Spleen (tissue), 11 donors: ENCODE measurements around the gene PHF21A. TPM values are rescaled to one million over a fixed set of nuclear protein-coding genes. Genes with fewer than 3 reads are reported as not detected.

Experiments used
- DNase-seq: peaks from one replicate; pipeline ENCODE4 v3.0.0-alpha.2; 2020
- H3K27ac ChIP-seq, 8 donors: fragments of 200-600 bp; sonication (generic) in 7 of 8; 1 replicate in 4 of 8; 2 replicates in 4 of 8; pipeline versions ENCODE4 v1.5.0 to v1.8.0; 2016 to 2021; ENCODE audit warnings: inconsistent platforms in 4 of 8, mild to moderate bottlenecking in 4 of 8, moderate library complexity in 1 of 8
- H3K27me3 ChIP-seq, 7 donors: fragments of 200-600 bp; sonication (generic) in 6 of 7; replicated peaks in 1 of 7; 1 replicate in 4 of 7; 2 replicates in 3 of 7; pipeline versions ENCODE4 v1.5.0 to v1.8.0; 2016 to 2021; ENCODE audit warnings: inconsistent platforms in 3 of 7, mild to moderate bottlenecking in 1 of 7
- H3K36me3 ChIP-seq, 6 donors: fragments of 200-600 bp; sonication (generic) in 5 of 6; 1 replicate in 4 of 6; 2 replicates in 2 of 6; pipeline versions ENCODE4 v1.5.0 to v1.8.0; 2016 to 2021; ENCODE audit warnings: inconsistent platforms in 2 of 6
- H3K4me1 ChIP-seq, 6 donors: fragments of 200-600 bp; sonication (generic) in 5 of 6; 1 replicate in 3 of 6; 2 replicates in 3 of 6; pipeline versions ENCODE4 v1.5.0 to v1.8.0; 2016 to 2021; ENCODE audit warnings: inconsistent platforms in 3 of 6
- H3K4me3 ChIP-seq, 8 donors: fragments of 200-600 bp; sonication (generic) in 7 of 8; 1 replicate in 4 of 8; 2 replicates in 4 of 8; pipeline versions ENCODE4 v1.5.0 to v1.8.0; 2016 to 2021; ENCODE audit warnings: inconsistent platforms in 4 of 8, mild to moderate bottlenecking in 4 of 8, moderate library complexity in 2 of 8
- H3K9me3 ChIP-seq, 8 donors: fragments of 200-600 bp; sonication (generic) in 7 of 8; 1 replicate in 4 of 8; 2 replicates in 4 of 8; pipeline versions ENCODE4 v1.5.0 to v1.8.0; 2016 to 2021; ENCODE audit warnings: inconsistent platforms in 4 of 8
- POLR2A ChIP-seq, 3 donors: fragments of 450-650 bp; IDR thresholded peaks; one replicate each; pipeline ENCODE4 v1.5.1; 2017; ENCODE audit warnings: antibody characterized with exemption in 3 of 3, mild to moderate bottlenecking in 1 of 3
- POLR2AphosphoS5 ChIP-seq, 3 donors: sonication (generic); formaldehyde crosslinking; IDR thresholded peaks; one replicate each; pipeline ENCODE4 v1.5.1; 2017; ENCODE audit warnings: antibody characterized with exemption in 3 of 3
- WGBS, 5 donors: extraction: QIAGEN DNeasy Blood & Tissue Kit in 3 of 5; methylation state at CpG; one replicate each; pipeline versions ENCODE4 v1.1.5 to v1.1.7; 2013 to 2018; 5-methylcytosine and 5-hydroxymethylcytosine counted together
- intact Hi-C: fragments of 100-400 bp; cut with DNase I; formaldehyde crosslinking; loops from one replicate; pipeline ENCODE4 v1.15.0; 2023; ENCODE audit warnings: low total_unique reads
- polyA plus RNA-seq, 3 donors: library from polyadenylated mRNA; stranded (reverse); fragments of 200-250 nt; gene quantifications; one replicate each; pipeline ENCODE4 v1.2.1, GENCODE V29; 2013
- total RNA-seq, 7 donors: library from RNA; depleted of rRNA in 3 of 7; stranded (reverse); fragments of >200 nt in 3 of 7; fragmentation: NEBNext Ultra II Directional in 4 of 7; extraction: Animal tissue kit (Norgen Biotek cat#: 25700) in 4 of 7; gene quantifications; one replicate each; pipeline versions ENCODE4 v1.1.0 to v1.2.1, GENCODE V29; 2016 to 2021
- TF ChIP-seq, protein P1 (sequence below), 11 experiments: fragments of 200-600 bp in 7 of 11; fragments of 450-650 bp in 4 of 11; sonication (generic) in 4 of 11; IDR thresholded peaks in 8 of 11; conservative IDR thresholded peaks in 3 of 11; 1 replicate in 7 of 11; 2 replicates in 4 of 11; pipeline versions ENCODE4 v1.4.0 to v1.8.0; 2016 to 2021; ENCODE audit warnings: antibody characterized with exemption in 11 of 11, inconsistent platforms in 4 of 11, mild to moderate bottlenecking in 1 of 11
- donor health status: healthy with polysubstance abuse.
- donor health status: DM: no; HTN: no; CAD: no; lungs with moderate emphysema.
- donor health status: DM: no; HTN: no; CAD: no.
- donor health status: Bipolar disorder and iron deficiency.
- donor health status: healthy.
- donor health status: DM: no; HTN: no; CAD: no.
- donor health status: DM: yes; HTN: yes; CAD: no.

Gene PHF21A
- total and polyA plus RNA-seq, 10 donors, result 9.2 to 110 (median 79.7) TPM

DNA sequence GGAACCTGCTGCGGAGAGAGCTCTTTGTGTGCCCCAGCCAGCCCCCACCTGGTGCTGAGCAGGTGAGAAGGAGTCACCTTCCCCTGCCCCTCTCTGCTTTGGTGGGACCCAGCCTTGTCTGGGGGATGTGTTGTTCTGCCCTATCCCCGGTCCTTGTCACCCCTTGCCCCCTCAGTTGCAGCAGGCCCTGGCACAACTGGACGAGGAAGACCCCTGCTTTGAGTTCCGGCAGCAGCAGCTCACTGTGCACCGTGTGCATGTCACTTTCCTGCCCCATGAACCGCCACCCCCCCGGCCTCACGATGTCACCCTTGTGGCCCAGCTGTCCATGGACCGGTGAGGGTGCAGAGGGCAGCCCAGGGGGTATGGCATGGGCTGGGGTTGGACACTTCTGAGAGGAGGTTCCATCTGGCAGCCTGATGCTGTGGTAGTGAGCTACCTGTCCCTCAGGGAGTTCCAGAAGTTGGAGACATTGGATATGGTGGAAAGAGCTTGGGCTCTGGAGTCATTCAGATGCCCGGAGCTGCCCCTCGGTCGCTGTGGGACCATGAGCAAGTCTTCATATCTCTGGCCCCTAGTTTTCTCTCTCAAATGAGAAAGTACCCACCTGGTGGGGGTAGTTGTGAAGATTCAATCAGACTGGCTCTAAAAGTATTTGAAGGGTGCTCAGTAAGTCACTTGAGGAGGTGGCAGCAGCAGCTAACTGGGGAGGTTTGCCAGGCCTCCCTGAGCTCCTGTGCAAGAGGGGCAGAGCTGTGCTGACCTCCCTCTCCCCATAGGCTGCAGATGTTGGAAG, 194.5 kb downstream of the PHF21A start:
- TF ChIP-seq, protein P1, sequence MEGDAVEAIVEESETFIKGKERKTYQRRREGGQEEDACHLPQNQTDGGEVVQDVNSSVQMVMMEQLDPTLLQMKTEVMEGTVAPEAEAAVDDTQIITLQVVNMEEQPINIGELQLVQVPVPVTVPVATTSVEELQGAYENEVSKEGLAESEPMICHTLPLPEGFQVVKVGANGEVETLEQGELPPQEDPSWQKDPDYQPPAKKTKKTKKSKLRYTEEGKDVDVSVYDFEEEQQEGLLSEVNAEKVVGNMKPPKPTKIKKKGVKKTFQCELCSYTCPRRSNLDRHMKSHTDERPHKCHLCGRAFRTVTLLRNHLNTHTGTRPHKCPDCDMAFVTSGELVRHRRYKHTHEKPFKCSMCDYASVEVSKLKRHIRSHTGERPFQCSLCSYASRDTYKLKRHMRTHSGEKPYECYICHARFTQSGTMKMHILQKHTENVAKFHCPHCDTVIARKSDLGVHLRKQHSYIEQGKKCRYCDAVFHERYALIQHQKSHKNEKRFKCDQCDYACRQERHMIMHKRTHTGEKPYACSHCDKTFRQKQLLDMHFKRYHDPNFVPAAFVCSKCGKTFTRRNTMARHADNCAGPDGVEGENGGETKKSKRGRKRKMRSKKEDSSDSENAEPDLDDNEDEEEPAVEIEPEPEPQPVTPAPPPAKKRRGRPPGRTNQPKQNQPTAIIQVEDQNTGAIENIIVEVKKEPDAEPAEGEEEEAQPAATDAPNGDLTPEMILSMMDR (IDR thresholded peaks at IDR 0.05 in 8 of 11, conservative IDR thresholded peaks at IDR 0.05 in 3 of 11), result no peak
- no peak for TF ChIP-seq POLR2A (IDR thresholded peaks at IDR 0.05)
- peak in 1 of 3 donors; percentile 1 for TF ChIP-seq POLR2AphosphoS5 (IDR thresholded peaks at IDR 0.05)
- H3K4me3 ChIP-seq, result no peak overlapping the region
- intact Hi-C loops, result no loop called here
- DNase-seq, result peak; percentile 79
- peak overlapping the region in 3 of 8 donors; percentile 24 to 86 (median 80) for H3K27ac ChIP-seq
- peaks cover 12 to 80% (median 51%) of the 10 kb centered on the region in 6 donors for H3K4me1 ChIP-seq
- H3K27me3 ChIP-seq, result peaks cover 0 to 42% (median 18%) of the 10 kb centered on the region in 7 donors
- H3K36me3 ChIP-seq, result peaks cover 0 to 18% (median 1%) of the 10 kb centered on the region in 6 donors
- H3K9me3 ChIP-seq, result no peaks in the 10 kb centered on the region
- 84 to 94% (median 91%) methylated on average over 12 of the region's 12 CpGs for WGBS, 5 donors

DNA sequence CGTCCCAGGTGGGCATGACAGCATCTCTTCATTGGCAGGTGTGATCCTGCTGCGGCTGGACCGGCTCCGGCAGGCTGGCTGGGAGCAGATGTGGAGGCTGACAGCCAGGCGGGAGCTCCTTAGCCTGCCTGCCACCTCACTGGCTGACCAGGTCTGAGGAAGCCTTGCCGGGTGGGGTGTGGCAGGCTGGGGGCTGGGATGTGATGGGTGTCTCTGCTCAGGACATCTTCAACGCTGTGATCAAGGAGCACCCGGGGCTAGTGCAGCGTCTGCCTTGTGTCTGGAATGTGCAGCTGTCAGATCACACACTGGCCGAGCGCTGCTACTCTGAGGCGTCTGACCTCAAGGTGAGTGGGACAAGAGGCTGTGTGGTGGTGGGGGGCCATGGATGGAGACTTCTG, 195.3 kb downstream of the PHF21A start:
- intact Hi-C loops, result no loop called here
- no peak for TF ChIP-seq POLR2A (IDR thresholded peaks at IDR 0.05)
- TF ChIP-seq, protein P1 (IDR thresholded peaks at IDR 0.05 in 8 of 11, conservative IDR thresholded peaks at IDR 0.05 in 3 of 11), result no peak
- 82 to 86% (median 84%) methylated on average over 10 to 12 of the region's 12 CpGs for WGBS, 5 donors
- peak; percentile 74 for DNase-seq
- H3K27ac ChIP-seq, result peak overlapping the region in 1 of 8 donors; percentile 86
- no peaks in the 10 kb centered on the region for H3K9me3 ChIP-seq
- peaks cover 0 to 10% (median 0%) of the 10 kb centered on the region in 6 donors for H3K36me3 ChIP-seq
- no peak overlapping the region for H3K4me3 ChIP-seq
- peaks cover 0 to 49% (median 20%) of the 10 kb centered on the region in 7 donors for H3K27me3 ChIP-seq
- peaks cover 12 to 80% (median 46%) of the 10 kb centered on the region in 6 donors for H3K4me1 ChIP-seq

DNA sequence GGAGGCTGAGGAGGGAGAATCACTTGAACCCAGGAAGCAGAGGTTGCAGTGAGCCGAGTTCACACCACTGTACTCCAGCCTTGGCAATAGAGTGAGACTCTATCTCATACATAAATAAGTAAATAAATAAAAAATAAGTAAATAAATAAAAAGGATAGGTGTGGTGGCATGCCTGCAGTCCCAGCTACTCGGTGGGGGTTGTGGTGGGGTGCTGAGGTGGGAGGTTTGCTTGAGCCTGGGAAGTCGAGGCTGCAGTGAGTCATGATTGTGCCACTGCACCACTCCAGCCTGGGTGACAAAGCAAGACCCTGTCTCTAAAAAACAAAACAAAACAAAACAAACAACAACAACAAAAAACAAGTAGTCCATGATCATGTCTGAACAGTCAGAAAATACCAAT, 195.7 kb downstream of the PHF21A start:
- WGBS, 5 donors, result 75 to 85% (median 76%) methylated on average over 3 of the region's 3 CpGs

More for the DNA sequence above, 195.7 kb downstream of the PHF21A start:
- peaks cover 0 to 6% (median 0%) of the 10 kb centered on the region in 6 donors for H3K36me3 ChIP-seq
- no peak for DNase-seq
- H3K4me1 ChIP-seq, result peaks cover 11 to 80% (median 41%) of the 10 kb centered on the region in 6 donors
- intact Hi-C loops, result no loop called here
- no peak overlapping the region for H3K27ac ChIP-seq
- no peak overlapping the region for H3K4me3 ChIP-seq
- peaks cover 0 to 52% (median 20%) of the 10 kb centered on the region in 7 donors for H3K27me3 ChIP-seq
- TF ChIP-seq, protein P1 (IDR thresholded peaks at IDR 0.05 in 8 of 11, conservative IDR thresholded peaks at IDR 0.05 in 3 of 11), result no peak
- TF ChIP-seq POLR2A (IDR thresholded peaks at IDR 0.05), result no peak
- TF ChIP-seq POLR2AphosphoS5 (IDR thresholded peaks at IDR 0.05), result no peak
- H3K9me3 ChIP-seq, result no peaks in the 10 kb centered on the region
